HG03045 (cell line): ENCODE data around the gene RASSF8.
"Not testable (repeated sequence)": the region's sequence is repeated elsewhere in the genome, so short reads cannot be mapped to it uniquely, and the experiment has no call there.

ENCODE experiments used
- ATAC-seq: cut with Tn5 transposase; IDR thresholded peaks from one replicate; pipeline ENCODE4 v1.9.1; 2021; ENCODE audit warnings: mild to moderate bottlenecking, moderate library complexity; ENCODE audit not compliant: unreplicated experiment

Gene RASSF8

GRCh38 chr12:26055087-26055486 lies 96.6 kb downstream of the RASSF8 start:
- ATAC-seq = no peak

- ATAC-seq = no peak
Measured at GRCh38 chr12:26056335-26056734, 97.9 kb downstream of the RASSF8 start.

- ATAC-seq = not testable (repeated sequence)
Measured at GRCh38 chr12:26057271-26057670, 98.8 kb downstream of the RASSF8 start.

- no peak for ATAC-seq
Measured at GRCh38 chr12:26058308-26058707, 99.8 kb downstream of the RASSF8 start.

GRCh38 chr12:26058818-26059217 lies 100.3 kb downstream of the RASSF8 start:
- ATAC-seq = no peak

- ATAC-seq = no peak
Measured at GRCh38 chr12:26062006-26062405, 103.5 kb downstream of the RASSF8 start.

GRCh38 chr12:26062566-26062965 lies 104.1 kb downstream of the RASSF8 start:
- ATAC-seq = no peak

- no peak for ATAC-seq
Measured at GRCh38 chr12:26065451-26065850, 107.0 kb downstream of the RASSF8 start.

GRCh38 chr12:26068503-26068902 lies 110.0 kb downstream of the RASSF8 start:
- ATAC-seq = no peak

- ATAC-seq = no peak
Measured at GRCh38 chr12:26069796-26070195, 111.3 kb downstream of the RASSF8 start.

- ATAC-seq = no peak
Measured at GRCh38 chr12:26077915-26078702, 119.6 kb downstream of the RASSF8 start.

GRCh38 chr12:26080911-26081310 lies 122.4 kb downstream of the RASSF8 start:
- no peak for ATAC-seq

- ATAC-seq = no peak
Measured at GRCh38 chr12:26086936-26087335, 128.5 kb downstream of the RASSF8 start.

GRCh38 chr12:26088998-26089397 lies 130.5 kb downstream of the RASSF8 start:
- ATAC-seq = peak; percentile 96

- no peak for ATAC-seq
Measured at GRCh38 chr12:26090836-26091510, 132.5 kb downstream of the RASSF8 start.

GRCh38 chr12:26091822-26092221 lies 133.3 kb downstream of the RASSF8 start:
- no peak for ATAC-seq

- no peak for ATAC-seq
Measured at GRCh38 chr12:26092346-26093105, 134.0 kb downstream of the RASSF8 start.

GRCh38 chr12:26095186-26095585 lies 136.7 kb downstream of the RASSF8 start:
- ATAC-seq = no peak

GRCh38 chr12:26096036-26096435 lies 137.6 kb downstream of the RASSF8 start:
- ATAC-seq = no peak

- ATAC-seq = peak; percentile 77
Measured at GRCh38 chr12:26097046-26097878, 138.8 kb downstream of the RASSF8 start.
